WTC11 (cell line): ENCODE results near the gene ZER1. TPM values are rescaled to one million over a fixed set of nuclear protein-coding genes. Genes with fewer than 3 reads are reported as not detected.

Experiments used
- ATAC-seq: fragments of 200-7000 bp; cut with Tn5 transposase; 2 replicates; pipeline ENCODE4 v1.10.0; 2021; ENCODE audit warnings: mild to moderate bottlenecking, moderate library complexity
- CTCF ChIA-PET: fragments of 300-600 bp; sonication (Branson Sonifier 250); formaldehyde crosslinking; loops from one replicate; lab custom pipeline; 2021; ENCODE audit warnings: antibody characterized with exemption; lab: Charles Lee
- POLR2A ChIA-PET: fragments of 350-600 bp; sonication (Branson Sonifier 250); formaldehyde crosslinking; loops from one replicate; lab custom pipeline; 2021; ENCODE audit warnings: antibody characterized with exemption; lab: Charles Lee
- DNase-seq: peaks from one replicate; pipeline ENCODE4 v3.0.0; 2021; ENCODE audit warnings: low spot score
- H3K27ac Mint-ChIP-seq: 2 replicates; pipeline ENCODE4 v1.8.0; 2021; ENCODE audit warnings: mixed read lengths
- H3K27me3 Mint-ChIP-seq: 2 replicates; pipeline ENCODE4 v1.8.0; 2021; ENCODE audit warnings: low read depth, mild to moderate bottlenecking, moderate library complexity, mixed read lengths
- H3K36me3 Mint-ChIP-seq: 2 replicates; pipeline ENCODE4 v1.8.0; 2021; ENCODE audit warnings: mixed read lengths
- H3K4me1 Mint-ChIP-seq: 2 replicates; pipeline ENCODE4 v1.8.0; 2022; ENCODE audit warnings: mixed read lengths
- H3K4me3 Mint-ChIP-seq: 2 replicates; pipeline ENCODE4 v1.8.0; 2021; ENCODE audit warnings: mild to moderate bottlenecking, moderate library complexity, mixed read lengths
- H3K9me3 Mint-ChIP-seq: 2 replicates; pipeline ENCODE4 v1.8.0; 2021; ENCODE audit warnings: mixed read lengths
- CREB1 ChIP-seq: sonication (generic); formaldehyde crosslinking; IDR thresholded peaks from 2 replicates; pipeline ENCODE4 v1.8.0; 2023; ENCODE audit warnings: mild to moderate bottlenecking, missing genetic modification reagents
- ELF4 ChIP-seq: sonication (generic); formaldehyde crosslinking; IDR thresholded peaks from 2 replicates; pipeline ENCODE4 v1.8.1; 2022; ENCODE audit warnings: low read depth, mild to moderate bottlenecking, moderate library complexity, missing genetic modification reagents
- ERG ChIP-seq: fragments of 250-450 bp; sonication (Bioruptor Pico); IDR thresholded peaks from 2 replicates; pipeline ENCODE4 v1.8.0; 2021; ENCODE audit warnings: mild to moderate bottlenecking
- FOXP1 ChIP-seq: sonication (generic); formaldehyde crosslinking; IDR thresholded peaks from 2 replicates; pipeline ENCODE4 v1.8.0; 2022; ENCODE audit warnings: missing genetic modification reagents, mild to moderate bottlenecking, moderate library complexity, borderline replicate concordance
- FOXP4 ChIP-seq: sonication (generic); formaldehyde crosslinking; IDR thresholded peaks from 2 replicates; pipeline ENCODE4 v1.8.0; 2022; ENCODE audit warnings: mild to moderate bottlenecking, missing genetic modification reagents
- GABPB1 ChIP-seq: sonication (generic); formaldehyde crosslinking; IDR thresholded peaks from 2 replicates; pipeline ENCODE4 v1.8.1; 2023; ENCODE audit warnings: mild to moderate bottlenecking, missing genetic modification reagents
- GTF2I ChIP-seq: fragments of 250-450 bp; sonication (Bioruptor Pico); conservative IDR thresholded peaks from 2 replicates; pipeline ENCODE4 v1.4.0; 2021; ENCODE audit warnings: mild to moderate bottlenecking
- IRF2 ChIP-seq: sonication (generic); formaldehyde crosslinking; IDR thresholded peaks from 2 replicates; pipeline ENCODE4 v1.8.0; 2022; ENCODE audit warnings: low read depth, missing genetic modification reagents, borderline replicate concordance
- JAZF1 ChIP-seq: fragments of 250-450 bp; sonication (Bioruptor Pico); IDR thresholded peaks from 2 replicates; pipeline ENCODE4 v1.9.0; 2021; ENCODE audit warnings: moderate library complexity, mild to moderate bottlenecking, inconsistent platforms
- SOX15 ChIP-seq: fragments of 250-450 bp; sonication (Bioruptor Pico); IDR thresholded peaks from 2 replicates; pipeline ENCODE4 v1.9.0; 2021; ENCODE audit warnings: mild to moderate bottlenecking
- USF1 ChIP-seq: sonication (generic); formaldehyde crosslinking; IDR thresholded peaks from 2 replicates; pipeline ENCODE4 v1.8.0; 2022; ENCODE audit warnings: mild to moderate bottlenecking, missing genetic modification reagents
- ZNF121 ChIP-seq: sonication (generic); formaldehyde crosslinking; IDR thresholded peaks from 2 replicates; pipeline ENCODE4 v1.8.0; 2023; ENCODE audit warnings: missing genetic modification reagents
- ZNF138 ChIP-seq: sonication (generic); formaldehyde crosslinking; conservative IDR thresholded peaks from 2 replicates; pipeline ENCODE4 v1.8.1; 2022; ENCODE audit warnings: mild to moderate bottlenecking, moderate library complexity, missing genetic modification reagents
- total RNA-seq: library from RNA; stranded (reverse); gene quantifications from 3 replicates; pipeline ENCODE4 v1.2.3, GENCODE V29; 2021
- TF ChIP-seq, protein P1 (sequence below): fragments of 250-450 bp; sonication (Bioruptor Pico); IDR thresholded peaks from 2 replicates; pipeline ENCODE4 v1.9.0; 2021; ENCODE audit warnings: mild to moderate bottlenecking
- TF ChIP-seq, protein P2 (sequence below): sonication (generic); formaldehyde crosslinking; IDR thresholded peaks from 2 replicates; pipeline ENCODE4 v1.8.0; 2023; ENCODE audit warnings: missing genetic modification reagents, mild to moderate bottlenecking, borderline replicate concordance

Gene ZER1
- total RNA-seq, 1 experiment from 2014 or later = 23.8 TPM

DNA sequence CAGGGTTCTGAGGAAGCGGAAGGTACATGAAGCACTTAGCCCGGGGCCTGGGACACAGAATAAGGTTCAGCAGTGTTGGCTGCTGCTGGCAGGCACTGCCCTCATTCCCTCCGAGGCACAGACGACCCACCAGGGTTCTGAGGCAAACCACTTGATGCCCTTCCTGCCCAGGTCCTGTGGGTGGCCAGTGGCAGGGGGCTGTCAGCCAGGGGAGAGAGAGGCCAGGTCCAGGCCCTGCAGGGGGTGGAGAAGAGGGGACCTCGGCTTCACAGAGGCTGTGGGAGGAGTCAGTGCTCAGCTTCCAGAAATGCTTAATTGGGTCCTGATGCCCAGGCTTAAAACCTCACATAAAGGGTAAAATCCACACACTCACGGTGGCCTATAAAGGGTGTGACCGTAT is 43.4 kb downstream of the ZER1 start:
- TF ChIP-seq ERG (CRISPR knock-in tag) (no peak), GTF2I (CRISPR knock-in tag) (no peak), FOXP1 (CRISPR knock-in tag) (no peak), SOX15 (CRISPR knock-in tag) (no peak), FOXP4 (CRISPR knock-in tag) (no peak), CREB1 (CRISPR knock-in tag) (no peak), ZNF138 (CRISPR knock-in tag) (no peak), IRF2 (CRISPR knock-in tag) (no peak), JAZF1 (CRISPR knock-in tag) (no peak), GABPB1 (no peak)
- TF ChIP-seq, protein P1, sequence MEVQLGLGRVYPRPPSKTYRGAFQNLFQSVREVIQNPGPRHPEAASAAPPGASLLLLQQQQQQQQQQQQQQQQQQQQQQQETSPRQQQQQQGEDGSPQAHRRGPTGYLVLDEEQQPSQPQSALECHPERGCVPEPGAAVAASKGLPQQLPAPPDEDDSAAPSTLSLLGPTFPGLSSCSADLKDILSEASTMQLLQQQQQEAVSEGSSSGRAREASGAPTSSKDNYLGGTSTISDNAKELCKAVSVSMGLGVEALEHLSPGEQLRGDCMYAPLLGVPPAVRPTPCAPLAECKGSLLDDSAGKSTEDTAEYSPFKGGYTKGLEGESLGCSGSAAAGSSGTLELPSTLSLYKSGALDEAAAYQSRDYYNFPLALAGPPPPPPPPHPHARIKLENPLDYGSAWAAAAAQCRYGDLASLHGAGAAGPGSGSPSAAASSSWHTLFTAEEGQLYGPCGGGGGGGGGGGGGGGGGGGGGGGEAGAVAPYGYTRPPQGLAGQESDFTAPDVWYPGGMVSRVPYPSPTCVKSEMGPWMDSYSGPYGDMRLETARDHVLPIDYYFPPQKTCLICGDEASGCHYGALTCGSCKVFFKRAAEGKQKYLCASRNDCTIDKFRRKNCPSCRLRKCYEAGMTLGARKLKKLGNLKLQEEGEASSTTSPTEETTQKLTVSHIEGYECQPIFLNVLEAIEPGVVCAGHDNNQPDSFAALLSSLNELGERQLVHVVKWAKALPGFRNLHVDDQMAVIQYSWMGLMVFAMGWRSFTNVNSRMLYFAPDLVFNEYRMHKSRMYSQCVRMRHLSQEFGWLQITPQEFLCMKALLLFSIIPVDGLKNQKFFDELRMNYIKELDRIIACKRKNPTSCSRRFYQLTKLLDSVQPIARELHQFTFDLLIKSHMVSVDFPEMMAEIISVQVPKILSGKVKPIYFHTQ = no peak
- no peak for ATAC-seq
- Mint-ChIP-seq H3K4me1 (peaks cover 9% of the 10 kb centered on the region), H3K27ac (no peak overlapping the region), H3K27me3 (no peaks in the 10 kb centered on the region), H3K36me3 (no peaks in the 10 kb centered on the region), H3K4me3 (no peak overlapping the region), H3K9me3 (no peaks in the 10 kb centered on the region)
- ChIA-PET CTCF (interaction anchor here (1.1 kb wide), 1 partner anchor 8 kb away, joined by 3 read pairs; no protein-coding TSS in a partner anchor), POLR2A (no interaction called here)
- DNase-seq = no peak

GRCh38 chr9:128727640-128728248 is 44.0 kb downstream of the ZER1 start:
- ATAC-seq (no peak), DNase-seq (no peak)
- Mint-ChIP-seq H3K27me3 (no peaks in the 10 kb centered on the region), H3K36me3 (no peaks in the 10 kb centered on the region), H3K9me3 (no peaks in the 10 kb centered on the region), H3K4me3 (no peak overlapping the region), H3K27ac (0 out of 2 replicates have a peak overlapping the region, but pooled peaks have one; percentile 36), H3K4me1 (peaks cover 13% of the 10 kb centered on the region)
- ChIA-PET CTCF (no interaction called here), POLR2A (no interaction called here)
- TF ChIP-seq ZNF121 (CRISPR knock-in tag) (peak; percentile 27; the same call in 1 of the 2 replicates), ELF4 (CRISPR knock-in tag) (no peak)

GRCh38 chr9:128724744-128725211 is 46.9 kb downstream of the ZER1 start:
- Mint-ChIP-seq H3K27me3 (no peaks in the 10 kb centered on the region), H3K4me3 (peak overlapping the region; percentile 96), H3K9me3 (no peaks in the 10 kb centered on the region), H3K36me3 (no peaks in the 10 kb centered on the region), H3K4me1 (peaks cover 19% of the 10 kb centered on the region), H3K27ac (peak overlapping the region; percentile 97)
- ATAC-seq = peak; percentile 53
- ChIA-PET POLR2A (interaction anchor here (0.5 to 1.8 kb wide), 15 partner anchors 8 to 178 kb away, joined by 3 to 7 read pairs (median 3); partner anchors contain the start of genes ENDOG and PKN3), CTCF (interaction anchor here (0.6 to 2.5 kb wide), 24 partner anchors 9 to 312 kb away, joined by 3 to 43 read pairs (median 4); partner anchors contain the start of genes ENDOG, MIGA2, PKN3 and SH3GLB2)
- DNase-seq = peak; percentile 80
- no peak for TF ChIP-seq USF1
- TF ChIP-seq, protein P2, sequence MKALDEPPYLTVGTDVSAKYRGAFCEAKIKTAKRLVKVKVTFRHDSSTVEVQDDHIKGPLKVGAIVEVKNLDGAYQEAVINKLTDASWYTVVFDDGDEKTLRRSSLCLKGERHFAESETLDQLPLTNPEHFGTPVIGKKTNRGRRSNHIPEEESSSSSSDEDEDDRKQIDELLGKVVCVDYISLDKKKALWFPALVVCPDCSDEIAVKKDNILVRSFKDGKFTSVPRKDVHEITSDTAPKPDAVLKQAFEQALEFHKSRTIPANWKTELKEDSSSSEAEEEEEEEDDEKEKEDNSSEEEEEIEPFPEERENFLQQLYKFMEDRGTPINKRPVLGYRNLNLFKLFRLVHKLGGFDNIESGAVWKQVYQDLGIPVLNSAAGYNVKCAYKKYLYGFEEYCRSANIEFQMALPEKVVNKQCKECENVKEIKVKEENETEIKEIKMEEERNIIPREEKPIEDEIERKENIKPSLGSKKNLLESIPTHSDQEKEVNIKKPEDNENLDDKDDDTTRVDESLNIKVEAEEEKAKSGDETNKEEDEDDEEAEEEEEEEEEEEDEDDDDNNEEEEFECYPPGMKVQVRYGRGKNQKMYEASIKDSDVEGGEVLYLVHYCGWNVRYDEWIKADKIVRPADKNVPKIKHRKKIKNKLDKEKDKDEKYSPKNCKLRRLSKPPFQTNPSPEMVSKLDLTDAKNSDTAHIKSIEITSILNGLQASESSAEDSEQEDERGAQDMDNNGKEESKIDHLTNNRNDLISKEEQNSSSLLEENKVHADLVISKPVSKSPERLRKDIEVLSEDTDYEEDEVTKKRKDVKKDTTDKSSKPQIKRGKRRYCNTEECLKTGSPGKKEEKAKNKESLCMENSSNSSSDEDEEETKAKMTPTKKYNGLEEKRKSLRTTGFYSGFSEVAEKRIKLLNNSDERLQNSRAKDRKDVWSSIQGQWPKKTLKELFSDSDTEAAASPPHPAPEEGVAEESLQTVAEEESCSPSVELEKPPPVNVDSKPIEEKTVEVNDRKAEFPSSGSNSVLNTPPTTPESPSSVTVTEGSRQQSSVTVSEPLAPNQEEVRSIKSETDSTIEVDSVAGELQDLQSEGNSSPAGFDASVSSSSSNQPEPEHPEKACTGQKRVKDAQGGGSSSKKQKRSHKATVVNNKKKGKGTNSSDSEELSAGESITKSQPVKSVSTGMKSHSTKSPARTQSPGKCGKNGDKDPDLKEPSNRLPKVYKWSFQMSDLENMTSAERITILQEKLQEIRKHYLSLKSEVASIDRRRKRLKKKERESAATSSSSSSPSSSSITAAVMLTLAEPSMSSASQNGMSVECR (CRISPR knock-in tag) = peak; percentile 57; the same call in 1 of the 2 replicates
- TF ChIP-seq FOXP4 (CRISPR knock-in tag) = peak; percentile 70; the same call in 1 of the 2 replicates
